HG03103 (cell line): ENCODE measurements around the gene GALNT14.

Experiments used
- ATAC-seq: cut with Tn5 transposase; IDR thresholded peaks from one replicate; pipeline ENCODE4 v1.9.1; 2021; ENCODE audit warnings: low read depth; ENCODE audit not compliant: unreplicated experiment

Gene GALNT14

DNA sequence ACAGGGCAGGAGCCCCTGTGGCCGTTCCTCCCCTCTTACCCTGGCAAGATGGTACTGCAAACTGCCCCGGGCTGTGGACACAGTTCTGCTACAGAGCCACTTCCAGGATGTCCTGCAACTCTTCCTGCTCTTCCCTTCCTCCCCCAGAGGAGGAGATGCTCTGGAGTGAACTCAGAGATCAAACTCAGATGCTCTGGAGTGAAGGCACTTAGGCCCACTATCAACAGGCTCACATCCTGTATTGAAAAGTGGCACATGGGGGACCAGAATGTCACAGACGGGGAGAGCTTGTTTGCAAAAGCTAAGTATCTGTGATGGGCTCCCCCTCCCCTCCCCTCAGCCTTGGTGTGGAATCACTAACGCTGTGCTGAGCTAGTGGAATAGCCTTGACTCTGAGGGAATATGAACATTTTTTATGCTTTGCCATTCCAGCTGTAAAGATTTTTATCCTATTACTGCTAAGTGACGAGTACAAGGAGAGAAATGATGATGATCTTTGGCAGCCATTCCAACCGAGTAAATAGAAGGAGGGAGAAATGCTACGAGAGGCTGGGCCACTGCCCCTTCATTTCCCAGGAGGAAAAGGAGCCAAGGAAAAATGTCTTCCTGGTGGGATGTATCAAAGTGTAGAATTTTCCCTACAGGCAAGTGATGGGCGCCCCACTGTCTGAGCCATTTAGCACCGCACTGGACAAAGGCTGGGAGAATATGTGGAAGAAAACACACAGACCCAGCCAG is 152.6 kb downstream of the GALNT14 start:
- no peak for ATAC-seq

DNA sequence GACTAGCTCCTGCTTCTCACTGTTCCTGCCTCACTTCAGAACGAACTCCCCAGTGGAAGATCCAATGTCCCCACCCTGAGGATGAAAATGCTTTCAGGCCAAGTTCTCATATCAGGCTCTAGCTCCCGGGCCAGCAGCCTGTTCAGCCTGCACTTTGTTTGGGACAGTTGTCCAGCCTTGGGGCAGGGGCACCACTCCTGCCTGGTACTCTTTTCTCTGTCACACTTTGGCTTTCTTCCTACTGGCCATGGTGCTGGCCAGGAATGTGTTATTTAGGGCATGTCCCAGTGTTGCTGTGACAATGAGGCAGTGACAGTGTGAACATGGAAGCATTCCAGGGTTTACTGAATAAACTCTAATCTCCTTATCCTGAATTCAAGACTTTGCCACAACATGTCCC is 154.1 kb downstream of the GALNT14 start:
- ATAC-seq, result no peak

DNA sequence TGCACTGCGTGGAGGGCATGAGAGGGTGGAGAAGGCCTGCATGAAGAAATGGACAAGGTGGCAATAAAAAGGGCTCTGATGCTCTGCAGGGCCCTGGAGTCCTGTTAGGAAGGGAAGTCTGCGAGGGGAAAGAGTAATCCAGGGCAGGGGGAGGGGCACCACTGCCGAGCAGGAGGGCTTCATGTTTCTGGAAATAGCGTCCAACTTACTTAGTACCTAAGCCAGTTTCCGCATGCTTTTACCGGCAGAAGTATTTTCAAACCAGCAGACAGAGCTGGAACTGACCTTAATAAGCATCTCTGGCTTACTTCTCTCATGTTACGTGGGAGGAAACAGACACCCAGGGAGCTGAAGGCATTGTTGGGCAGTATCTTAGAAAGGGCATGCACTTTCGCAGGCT is 156.7 kb downstream of the GALNT14 start:
- no peak for ATAC-seq

DNA sequence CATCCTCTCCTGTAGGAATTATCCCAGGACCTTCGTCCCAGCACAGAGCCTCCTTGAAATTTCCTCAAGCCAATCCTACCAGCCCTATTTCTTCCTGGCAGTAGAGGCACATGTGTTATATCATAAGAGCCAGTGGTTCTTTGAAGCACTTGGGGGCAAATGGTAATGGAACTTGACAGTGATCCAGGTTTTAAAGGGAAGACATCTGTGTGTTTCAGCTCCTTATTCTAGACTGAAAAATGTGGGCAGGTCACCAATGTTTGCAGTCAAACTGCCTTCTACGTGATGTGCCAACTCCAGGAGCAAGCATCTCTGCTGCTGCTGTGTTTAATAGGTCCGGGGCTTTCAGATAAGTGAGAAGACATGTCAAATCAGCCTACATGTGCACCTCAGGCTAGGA is 157.1 kb downstream of the GALNT14 start:
- ATAC-seq, result no peak

DNA sequence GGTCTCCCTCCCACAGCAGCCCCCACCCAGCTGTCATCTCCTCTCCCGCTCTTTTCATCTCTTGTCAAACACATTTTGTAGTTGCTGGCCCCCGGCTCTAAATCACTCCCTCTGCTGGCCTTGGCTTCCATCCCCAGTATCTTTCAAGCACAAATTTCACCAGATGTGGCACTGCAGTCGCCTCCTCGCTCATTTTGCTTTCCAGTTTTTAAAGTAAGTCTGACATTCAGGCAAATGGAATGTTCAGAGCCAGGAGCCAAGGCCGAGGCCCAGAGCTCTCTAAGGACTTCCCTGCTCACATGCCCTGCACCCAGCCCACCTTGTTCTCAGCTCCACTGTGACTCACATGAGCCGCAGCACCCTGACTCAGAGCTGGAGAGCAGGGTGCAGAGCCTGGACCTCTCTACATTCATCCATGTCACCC is 158.4 kb downstream of the GALNT14 start:
- no peak for ATAC-seq

DNA sequence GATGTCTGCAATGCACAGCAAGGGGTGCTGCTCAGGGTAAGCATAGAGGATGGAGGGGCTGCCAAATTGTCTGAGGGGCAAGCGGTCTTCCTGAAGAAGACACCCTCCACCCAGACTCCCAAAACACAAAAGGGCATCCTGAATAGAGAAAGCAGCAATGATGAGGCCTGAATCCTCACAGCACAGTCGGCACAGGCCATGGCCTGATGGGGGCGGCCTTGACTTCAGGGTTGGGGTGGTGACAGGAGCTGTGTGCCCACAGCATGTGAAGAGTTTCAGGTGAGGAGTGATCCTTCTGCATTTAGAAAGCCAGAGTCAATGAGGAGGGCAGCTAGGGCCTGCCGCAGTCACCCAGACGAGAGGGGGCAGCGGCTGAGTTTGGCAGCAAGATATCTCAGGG is 159.4 kb downstream of the GALNT14 start:
- no peak for ATAC-seq

DNA sequence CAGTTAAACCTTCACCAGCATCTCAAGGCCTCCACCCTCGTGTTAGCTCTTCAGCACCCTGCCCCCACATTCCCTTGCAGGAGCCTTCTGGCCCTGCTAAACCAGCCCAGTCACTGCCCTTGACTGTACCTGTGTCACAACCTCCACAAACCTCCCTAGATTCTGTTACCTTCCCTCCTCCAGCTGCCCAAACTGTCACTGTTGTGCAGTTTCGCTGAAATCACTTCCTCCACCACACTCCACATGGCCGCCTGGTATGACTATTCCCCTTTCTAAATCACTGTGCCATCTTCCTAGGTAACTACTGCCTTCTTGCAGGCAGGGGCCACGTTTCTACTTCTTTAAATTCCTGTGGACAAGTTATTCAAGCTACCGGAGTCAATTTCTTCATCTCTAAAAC is 160.2 kb downstream of the GALNT14 start:
- ATAC-seq, result no peak

DNA sequence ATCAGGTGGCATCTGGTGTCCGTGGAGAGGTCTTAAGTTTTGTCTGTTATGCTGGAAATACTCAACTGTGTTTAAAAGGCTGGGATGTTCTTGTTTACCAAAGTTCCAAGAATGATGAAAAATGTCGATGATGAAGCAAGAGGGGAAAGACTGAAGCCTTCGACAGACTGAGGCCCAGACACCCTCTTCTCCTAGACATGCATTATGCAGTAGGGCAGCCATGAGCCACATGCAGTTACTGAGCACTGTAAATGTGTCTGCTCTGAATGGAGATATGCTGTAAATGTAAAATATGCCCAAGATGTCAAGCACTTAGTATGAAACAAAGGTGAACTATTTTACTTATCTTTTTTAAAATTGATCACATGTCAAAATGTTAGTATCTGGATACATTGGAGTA is 163.1 kb downstream of the GALNT14 start:
- ATAC-seq, result no peak

DNA sequence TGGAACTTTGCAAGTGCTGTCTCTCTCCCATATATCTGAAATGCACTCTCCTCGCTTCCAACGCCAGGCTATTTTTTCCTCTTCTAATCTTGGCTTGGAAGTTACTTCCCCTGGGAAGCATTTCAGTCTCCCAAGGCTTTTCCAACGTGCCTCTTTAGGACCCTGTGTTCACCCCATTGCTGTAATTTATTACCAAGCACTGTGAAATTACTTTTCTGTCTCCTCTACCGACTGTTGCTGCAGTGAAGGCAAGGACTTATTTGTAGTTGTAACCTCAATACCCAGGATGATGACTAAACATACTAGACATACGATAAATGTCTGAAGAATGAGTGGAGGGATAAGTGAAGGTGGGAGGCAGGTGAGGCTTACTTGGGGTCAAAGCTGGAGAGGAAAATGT is 163.7 kb downstream of the GALNT14 start:
- no peak for ATAC-seq

DNA sequence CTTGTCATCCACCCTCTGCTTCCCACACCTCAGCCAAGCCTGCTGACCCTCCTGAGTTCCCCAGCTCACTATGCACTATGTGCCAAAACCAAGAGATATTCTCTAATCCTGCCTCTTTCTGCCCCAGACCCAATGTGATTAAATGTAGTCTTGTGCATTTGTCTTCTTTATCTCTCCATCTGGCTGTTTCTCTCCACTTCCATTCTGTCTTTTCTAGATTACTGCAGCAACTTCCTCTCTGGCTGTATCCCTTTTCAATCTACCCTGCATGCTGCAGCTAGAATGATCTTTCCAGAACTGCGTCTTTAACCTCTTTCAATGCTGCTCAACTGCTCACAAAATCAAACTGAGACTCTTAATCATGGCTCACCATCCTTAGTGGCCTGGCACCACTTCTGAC is 164.1 kb downstream of the GALNT14 start:
- ATAC-seq, result no peak

DNA sequence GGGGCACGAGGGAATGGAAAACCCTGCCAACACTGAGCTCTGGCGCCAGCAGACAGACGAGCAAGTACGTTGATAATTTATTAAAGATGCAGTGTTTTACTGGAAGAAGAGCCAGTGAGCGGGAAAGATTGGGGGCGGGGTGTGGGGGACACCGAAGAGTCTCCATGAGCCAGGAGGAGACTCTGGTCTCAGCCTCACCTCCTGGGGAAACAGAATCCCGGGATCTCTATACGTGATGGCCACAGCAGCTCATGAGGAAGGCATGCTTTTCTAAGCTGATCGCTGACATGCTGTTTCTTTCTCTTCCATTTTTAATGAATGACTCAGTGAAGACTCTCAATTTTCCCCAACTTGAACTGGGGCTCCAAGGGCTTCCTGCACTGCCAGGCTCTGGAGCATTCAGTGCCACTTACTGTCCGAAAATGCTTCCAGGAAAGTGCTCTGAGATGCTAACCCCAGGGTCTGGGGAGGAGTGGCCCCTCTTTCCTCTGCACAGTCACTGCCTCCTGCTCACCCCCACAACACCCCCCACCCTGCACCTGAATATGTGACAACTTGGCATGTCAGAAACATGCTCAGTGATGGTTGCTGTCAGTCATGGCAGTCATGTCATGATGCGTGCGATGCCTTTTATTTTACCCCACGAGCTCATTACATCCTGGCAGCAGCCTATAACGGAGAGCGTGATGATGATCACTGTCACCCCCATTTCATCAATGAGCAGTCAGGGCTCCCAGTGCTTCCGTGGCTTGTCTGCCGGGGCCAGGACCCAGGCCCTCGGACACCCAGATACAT is 166.8 kb downstream of the GALNT14 start:
- no peak for ATAC-seq

DNA sequence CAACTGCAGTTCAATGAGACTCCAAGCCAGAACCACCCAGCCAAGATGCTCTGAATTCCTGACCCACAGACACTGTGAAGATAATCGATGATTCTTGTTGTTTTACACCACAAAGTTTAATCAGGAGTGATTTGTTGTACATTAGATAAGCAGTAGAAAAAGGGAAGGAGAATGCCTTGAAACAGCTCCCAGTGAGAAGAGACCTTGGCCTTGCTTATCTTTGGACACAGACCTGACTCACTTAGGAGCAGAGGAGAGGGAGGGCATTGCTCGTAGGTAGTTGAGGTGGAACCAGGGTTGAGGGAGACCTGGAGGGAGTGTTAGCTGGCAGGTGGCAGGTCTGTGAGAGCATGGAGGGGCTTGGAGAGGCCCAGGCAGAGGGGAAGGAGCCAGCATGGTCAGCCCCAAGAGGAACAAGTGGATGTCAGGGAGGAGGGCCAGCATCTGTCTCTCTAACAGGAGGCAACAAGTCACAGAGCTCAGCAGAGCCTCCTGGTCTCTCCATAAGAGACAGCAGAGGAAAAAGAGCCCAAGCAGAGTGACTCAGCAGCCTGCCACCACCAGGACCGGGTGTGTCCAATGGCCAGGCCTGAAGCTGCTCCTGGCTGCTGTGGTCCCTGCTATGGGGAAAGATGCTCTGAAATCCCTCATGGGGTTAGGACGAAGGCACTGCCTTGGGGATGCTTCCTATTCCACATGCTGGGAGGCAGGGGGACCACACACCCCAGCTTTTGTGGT is 169.4 kb downstream of the GALNT14 start:
- no peak for ATAC-seq

DNA sequence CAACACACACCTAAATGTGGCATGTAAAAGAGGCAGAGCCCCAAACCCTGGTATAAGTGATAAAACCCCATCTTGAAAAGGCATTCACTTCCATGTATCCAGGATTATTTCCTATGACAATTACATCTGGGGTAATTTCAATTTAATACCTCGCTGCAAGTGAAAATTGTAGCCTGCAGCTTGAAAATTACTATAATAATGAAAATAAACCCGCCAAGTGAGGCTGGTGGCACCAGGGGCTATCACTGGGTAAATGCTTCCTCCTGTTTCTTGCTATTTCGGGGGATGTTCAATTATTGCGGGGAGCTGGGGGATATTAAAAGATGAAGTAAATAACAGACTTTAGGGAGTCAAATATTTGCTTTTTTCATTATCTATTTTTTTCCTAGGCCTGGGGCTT is 171.5 kb downstream of the GALNT14 start:
- ATAC-seq, result no peak

DNA sequence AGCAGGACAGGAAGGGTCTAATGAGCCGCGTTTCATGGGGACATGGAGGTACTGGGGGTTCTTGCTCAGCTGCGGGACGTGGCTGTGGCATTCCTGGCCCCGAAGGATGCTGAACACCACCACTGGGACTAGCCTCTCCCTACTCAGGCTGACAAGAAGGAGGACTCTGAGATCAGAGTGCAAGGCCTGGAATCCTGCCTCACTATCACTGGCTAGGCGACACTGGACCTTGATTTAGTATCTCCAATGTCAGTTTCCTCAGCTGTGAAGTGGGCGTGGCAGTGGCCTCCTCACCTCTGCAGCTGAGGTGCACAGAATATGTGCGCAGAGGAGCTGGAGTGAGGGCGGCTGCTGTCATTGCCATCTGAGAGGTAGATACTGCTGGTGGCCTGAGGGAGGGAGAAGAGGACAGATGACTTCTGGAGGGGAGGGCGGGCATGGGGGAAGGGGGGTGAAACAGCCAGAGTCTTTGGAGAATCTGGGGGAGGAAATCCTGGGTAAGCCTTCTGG is 173.2 kb downstream of the GALNT14 start:
- no peak for ATAC-seq

DNA sequence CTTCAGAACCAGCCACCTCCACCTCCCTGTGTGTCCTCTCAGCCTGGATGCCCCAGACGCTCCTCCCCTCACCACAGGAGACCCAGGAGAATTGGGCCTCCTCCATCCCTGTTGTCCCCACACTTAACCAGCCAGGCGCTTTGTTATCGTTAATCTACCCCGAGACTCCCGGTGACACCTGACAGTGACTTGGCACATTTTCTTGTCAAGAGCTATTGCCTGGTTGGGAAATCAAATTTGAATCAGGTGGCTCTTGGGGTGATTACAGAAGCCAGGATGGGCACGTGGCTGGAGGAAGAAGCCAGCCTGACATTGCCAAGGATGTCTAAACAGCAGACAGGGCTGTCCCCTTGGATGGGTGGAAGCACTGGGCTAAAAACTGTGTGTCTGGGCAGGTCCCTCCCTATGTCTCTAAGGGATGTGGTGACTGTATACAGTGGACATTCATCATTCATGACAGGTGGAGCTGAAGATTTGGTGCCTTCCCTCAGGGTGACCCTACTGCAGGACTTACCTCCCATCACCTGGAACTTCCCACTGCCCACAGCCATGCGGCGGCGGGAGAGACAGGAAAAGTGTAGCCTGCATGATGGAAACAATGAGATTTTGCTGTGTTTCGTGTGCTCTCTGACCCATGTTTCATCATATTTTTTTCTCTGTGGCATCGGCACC is 173.8 kb downstream of the GALNT14 start:
- no peak for ATAC-seq

DNA sequence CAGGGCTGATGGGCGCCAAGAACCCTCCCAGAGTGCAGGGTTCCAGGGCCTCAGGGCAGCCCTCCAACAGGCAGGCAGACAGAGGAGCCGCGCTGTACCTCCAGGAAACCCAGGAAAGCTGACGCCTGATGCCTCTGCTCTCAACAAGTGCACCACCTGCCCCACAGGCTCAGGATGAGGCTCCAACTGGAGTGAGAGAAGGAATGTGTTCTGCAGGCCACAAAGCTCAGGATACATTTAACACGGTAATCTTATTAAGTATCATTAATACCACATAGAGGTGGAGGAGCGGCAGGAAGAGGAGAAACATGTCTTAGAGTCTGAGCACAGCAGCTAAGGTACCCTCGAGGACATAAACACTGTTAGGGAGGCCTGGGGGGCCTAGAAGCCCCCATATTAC is 175.1 kb downstream of the GALNT14 start:
- ATAC-seq, result no peak

DNA sequence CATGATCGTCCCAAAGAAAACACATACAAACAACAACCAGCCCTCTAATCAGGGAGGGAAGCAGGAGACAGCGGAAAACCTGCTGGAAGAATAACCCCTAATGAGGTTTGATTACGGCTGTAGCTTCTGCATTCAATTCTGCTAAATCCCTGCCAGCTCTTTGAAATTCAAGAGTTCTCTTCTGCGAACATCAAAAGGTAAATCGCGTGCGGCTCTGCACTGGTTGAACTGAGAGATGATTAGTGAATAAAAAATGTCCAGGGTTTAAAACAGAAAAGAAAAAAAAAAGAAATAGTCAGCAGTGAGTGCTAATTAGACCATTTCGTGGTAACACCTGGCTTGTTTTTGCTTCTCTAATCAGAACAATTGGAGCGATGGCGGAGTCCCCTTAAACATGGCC is 178.0 kb downstream of the GALNT14 start:
- no peak for ATAC-seq

DNA sequence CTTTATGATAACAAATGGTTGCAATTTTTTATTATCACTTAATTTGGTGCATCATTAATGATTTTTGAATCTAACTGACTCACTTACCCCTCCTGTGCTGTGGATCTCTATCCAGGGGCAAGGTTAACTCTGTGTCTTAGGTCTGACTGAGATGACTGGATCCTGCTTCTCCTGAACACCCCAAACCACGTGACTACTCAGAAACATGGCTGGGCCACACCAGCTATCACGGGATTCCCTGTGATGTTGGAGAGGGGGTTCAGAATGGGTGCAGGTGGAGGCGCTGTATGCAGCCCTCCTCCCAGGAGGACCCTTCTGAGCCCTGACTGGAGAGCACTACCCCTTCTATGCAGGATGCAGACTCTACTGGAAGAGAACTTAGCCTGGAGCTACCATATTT is 178.6 kb downstream of the GALNT14 start:
- no peak for ATAC-seq

DNA sequence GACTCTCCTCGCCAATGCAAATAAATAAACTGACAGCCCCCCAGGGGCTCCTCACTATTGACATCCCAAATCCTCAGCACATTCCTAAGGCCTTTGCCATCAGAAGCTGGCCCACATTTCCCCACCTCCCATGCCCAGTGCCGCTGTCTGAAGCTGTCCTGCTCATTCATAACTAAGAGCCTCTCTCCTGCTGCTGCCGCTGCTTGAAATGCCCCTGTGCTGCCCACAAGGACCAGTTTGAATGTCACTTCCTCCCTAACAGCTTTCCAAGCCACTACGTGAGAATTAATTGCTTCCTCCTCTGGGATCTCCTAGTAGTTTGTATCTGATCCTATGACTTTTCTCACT is 179.3 kb downstream of the GALNT14 start:
- ATAC-seq, result no peak

DNA sequence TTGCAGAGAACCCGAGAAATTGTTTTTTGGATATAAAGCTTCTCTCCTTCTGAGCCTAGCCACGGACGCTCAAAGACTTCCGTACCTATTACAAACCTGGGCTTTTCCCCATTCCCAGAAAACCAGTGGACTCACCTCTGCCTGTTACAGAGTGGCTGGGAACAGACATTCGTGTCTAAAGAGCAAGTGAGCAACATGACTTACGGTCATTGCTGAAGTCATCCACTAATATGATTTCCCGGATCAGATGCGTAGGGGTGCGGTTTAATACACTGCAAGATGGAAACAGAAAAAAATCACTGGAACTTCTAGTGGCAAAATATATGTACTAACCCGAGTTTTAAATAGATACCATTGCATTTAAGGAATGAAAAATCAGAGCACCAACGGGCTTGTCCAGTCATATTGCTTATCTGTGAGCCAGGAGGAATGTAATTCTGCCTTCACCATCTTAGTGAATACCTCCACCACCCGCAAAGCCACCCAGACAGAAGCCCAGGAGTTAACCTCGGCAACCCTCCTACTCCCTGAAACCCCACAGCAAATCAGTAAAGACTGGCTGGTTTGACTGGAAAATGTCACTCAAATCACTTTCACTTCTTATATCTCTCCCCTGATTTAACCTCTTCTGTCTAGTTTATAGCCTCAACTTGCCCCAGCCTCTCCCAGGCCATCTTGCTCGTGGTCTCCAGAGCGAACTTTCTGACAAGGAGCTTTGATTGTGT is 179.9 kb downstream of the GALNT14 start:
- ATAC-seq, result no peak
